Effector CD8-positive, alpha-beta T cell (primary cell): ENCODE data around the gene SPATA13.

Experiments
- DNase-seq: peaks from one replicate; lab custom pipeline; 2025; lab: John Stamatoyannopoulos, UW

SPATA13 gene

DNA sequence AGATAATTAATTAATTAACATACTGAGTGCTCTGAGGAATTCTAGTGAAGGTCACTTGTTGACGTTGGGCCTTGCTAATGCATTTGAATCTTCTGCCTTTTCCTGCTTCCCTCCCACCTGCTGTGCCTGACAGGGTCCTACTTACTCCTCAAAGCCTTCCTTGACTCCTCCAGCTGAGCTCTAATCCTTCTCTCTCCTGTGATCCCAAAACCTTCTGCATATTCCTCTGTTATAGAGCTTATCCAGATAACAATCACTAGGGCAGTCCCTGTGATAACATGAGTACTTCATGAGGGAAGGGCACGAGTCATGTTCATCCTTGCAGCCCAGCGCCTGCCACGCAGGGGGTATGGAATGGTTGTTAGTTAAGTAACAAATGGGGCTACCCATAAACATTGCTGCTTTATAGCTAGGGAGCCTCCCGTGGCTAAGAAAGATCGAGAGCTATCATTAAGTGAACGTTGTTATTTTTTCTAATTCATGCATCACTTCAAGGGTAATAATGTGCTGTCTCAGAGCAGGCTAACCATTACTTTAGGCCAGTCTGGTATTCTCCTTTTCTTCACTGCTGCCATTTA lies 19.1 kb upstream of the SPATA13 start:
- no peak for DNase-seq

DNA sequence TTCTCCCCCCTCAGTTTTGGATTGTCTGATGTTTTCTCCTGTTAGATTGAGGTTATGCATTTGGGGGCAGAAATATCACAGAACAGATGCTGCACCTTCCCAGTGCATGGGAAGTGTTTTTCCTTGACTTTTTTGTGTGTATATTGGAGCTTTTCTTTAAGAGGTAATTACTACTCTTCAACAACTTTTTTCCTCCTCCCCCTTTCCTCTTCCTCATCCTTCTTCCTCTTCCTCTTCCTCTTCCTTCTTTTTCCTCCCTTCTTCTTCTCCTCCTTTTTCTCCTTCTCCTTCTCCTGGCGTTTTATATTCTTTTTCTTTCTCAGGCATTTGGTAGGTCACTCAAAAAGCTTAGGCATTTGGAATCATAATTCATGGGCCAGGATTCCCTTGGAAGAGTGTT lies 18.1 kb upstream of the SPATA13 start:
- DNase-seq: no peak

DNA sequence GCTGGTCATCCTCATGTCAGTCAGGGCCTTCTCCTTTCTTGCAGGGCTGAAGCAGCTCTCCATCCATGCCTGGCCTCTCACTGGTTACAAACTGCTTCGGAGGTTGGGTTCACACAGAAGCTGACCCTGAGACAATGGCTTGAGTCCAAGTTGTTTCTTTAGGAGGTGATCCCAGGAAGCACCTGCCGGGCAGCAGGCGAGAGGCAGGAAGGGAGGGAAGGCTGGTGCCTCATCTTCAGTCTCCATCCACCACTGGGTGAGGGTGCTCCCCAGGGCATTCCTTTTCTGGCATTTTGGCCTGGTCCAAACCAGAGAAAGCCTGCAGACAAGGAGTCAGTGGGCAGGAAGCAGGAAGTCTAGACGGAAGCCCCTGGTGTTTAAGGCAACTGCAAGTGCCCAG lies 17.6 kb upstream of the SPATA13 start:
- DNase-seq: no peak

DNA sequence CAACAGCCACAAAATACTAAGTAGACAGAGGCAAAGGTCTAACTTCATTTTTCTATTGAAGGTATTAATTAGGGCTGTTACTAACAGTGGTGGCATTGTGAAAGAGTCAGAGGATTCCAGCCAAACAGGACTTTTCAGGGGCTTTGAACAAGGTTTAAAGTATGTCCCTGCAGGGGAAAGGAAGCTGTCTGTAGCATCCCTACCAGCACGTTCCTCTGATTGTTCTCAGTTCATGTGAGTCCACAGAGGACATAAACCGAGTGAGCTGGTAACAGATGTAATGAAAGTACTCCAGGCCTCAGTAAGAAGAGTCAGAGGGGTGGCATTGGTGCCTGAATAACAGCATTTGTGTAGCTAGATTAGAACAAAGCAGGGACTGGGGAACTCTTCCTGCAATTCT lies 15.3 kb upstream of the SPATA13 start:
- no peak for DNase-seq

DNA sequence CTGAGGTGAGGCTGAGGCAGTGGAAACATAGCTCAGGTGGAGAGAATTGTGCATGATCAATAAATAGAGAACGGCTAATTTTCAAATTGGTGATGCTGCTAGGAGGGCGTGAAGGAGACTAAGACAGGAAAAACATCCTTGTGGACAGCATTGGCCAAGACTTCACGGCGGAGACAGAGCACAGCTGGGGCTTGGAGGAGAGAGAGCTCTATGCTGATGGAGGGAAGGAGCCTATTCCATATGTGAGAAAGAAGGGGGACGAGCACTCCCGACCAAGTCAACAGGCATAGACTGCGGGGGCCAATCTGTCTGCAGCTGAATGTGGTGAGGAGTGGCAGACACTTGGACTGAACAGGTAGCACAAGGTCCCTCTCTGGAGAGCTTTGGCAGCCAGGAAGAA lies 14.8 kb upstream of the SPATA13 start:
- DNase-seq: no peak

DNA sequence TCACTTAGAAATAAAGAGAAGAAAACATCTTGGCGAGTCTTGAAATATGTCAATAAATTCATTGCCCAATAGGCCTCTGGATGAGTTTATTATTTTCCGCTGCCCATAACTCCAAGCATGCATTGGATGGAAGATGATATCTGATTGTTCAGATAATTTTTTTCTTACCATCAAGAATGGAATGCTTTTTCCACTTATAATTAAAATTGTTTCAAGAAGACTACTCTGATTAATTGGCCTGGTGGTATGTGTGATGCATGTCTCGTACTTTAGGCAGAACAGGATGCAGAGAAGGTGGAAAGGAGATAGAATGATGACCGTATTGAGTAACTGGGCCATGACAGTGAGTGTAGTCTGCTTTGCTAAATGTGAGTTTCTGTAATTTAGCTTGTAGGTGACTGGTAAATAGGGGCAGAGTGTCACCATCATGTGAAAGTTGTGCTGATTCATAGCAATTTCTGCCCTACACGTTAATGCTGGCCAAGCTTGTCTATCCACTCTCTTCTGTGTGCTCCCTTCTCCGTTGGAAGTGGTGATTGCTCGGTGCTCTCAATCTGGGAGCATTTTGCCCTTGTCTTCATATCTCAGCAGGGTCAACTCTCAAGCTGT lies 13.5 kb upstream of the SPATA13 start:
- DNase-seq: no peak

DNA sequence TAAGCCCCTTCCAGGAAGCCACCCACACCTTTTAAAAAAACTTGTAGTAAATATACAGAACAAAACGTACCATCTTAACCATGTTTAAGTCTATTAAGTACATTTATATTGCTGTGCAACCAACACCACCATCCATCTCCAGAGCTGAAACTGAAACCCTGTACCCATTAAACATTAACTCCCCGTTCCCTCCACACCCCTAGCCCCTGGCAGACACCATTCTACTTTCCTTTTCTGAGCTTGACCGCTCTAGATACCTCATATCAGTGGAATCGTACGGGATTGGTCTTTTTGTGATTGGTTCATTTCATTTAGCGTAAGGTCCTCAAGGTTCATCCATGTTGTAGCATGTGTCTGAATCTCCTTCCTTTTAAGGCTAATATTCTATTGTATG lies 13.0 kb upstream of the SPATA13 start:
- DNase-seq: no peak

DNA sequence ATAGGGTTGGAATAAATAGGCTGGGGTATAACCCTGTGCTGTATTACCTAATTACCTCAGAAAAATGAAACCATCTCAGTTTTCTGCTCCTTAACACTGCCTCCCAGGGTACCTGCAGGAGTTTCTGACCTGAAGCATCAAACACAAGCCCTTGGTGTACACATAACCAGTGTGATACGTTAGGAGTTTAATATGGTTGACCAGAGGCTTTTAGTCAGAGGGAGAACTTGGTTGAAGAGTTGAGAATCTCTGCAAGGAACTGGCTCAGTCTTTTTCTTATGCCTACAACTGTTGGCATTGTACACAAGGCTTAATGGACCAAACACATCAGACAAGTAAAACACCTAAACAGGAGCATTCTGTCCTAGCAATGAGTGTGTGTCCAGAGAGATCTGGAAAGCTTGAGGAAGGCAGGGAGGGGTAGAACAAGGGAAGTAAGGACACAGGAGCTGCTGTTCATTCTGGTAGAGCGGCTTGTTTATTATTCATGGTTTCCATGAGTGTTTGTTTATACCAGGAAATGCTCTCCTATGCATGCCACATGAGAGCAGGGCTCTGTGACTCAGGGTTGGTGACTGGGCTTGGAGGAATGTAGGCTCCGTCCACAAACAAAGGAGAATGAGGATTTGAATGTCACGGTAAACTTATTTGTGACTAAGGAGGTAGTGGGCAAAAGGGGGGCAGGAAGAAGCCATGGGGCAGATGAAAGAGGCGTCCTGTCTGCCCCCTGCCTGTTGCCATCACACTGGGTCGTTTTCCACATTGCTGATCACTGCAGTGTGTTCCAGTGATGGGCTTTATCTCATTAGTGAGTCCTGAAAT lies 11.9 kb upstream of the SPATA13 start:
- no peak for DNase-seq

DNA sequence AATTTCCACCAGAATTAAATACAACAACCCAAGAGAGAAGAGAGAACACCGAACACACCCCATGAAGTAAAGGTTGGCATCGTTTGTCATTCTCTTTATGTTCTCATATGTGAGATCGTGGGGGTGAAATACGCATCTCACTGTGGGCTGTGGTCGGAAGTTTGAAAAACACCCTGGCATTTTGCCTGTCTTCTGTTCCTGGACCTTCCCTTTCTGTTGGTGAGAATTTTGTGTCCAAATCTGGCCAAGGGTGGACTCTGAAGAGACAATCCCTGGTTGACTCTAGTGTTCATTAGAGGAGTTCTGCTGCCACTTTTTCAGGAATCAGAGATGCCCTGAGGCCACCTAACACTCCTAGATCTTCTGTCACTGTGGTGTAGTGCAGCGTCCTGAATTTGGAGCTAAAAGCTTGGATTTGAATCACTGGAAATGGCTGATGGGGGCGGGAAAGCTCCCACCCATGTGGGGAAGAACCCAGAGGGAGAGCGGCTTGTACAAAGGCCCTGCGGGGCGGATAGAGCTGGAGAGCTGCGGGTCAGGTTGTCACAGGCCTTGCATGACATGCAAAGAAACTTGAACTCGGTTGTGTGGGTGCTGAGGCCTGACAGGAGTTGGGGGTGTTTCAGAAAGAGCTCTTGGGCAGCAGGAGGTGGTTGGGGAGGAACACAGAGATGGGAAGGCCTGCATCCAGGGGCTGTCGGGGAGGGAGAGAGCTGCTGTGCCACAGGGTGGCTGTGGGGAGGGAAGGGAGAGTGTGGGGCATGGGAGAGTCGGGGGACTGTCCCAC lies 11.1 kb upstream of the SPATA13 start:
- no peak for DNase-seq

DNA sequence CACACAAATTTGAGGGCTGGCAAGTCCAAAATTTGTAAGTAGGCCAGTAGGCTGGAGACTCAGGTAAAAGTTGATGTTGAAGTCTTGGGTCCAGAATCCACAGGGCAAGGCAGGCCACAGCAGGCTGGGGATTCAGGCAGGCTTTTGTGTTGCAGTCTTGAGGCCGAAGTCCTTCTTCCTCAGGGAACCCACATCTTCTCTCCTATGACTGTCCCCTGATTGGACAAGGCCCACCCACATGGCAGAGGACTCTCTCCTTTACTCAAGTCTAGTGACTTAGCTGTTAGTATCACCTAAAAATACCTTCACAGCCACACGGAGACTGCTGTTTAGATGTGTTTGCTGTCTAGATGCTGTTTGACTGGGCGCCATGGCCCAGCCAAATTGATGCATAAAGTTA lies 9.9 kb upstream of the SPATA13 start:
- no peak for DNase-seq

DNA sequence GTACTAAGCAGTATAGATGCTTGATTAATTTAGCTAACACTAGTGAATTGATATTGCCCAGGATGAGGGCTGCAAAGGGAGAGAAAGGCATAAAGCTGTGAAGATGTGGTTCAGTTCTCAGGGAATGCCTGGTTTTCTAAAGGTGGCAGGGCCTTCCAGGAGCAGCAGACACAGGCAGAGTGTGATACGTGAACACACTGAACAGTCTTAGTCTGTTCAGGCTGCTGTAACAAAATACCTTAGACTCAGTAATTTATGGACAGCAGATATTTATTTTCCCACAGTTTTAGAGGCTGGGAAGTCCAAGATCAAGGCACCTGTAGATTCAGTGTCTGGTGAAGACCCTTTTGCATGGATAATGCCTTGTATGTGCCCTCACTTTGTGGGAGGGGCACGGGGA lies 8.7 kb upstream of the SPATA13 start:
- DNase-seq: no peak

DNA sequence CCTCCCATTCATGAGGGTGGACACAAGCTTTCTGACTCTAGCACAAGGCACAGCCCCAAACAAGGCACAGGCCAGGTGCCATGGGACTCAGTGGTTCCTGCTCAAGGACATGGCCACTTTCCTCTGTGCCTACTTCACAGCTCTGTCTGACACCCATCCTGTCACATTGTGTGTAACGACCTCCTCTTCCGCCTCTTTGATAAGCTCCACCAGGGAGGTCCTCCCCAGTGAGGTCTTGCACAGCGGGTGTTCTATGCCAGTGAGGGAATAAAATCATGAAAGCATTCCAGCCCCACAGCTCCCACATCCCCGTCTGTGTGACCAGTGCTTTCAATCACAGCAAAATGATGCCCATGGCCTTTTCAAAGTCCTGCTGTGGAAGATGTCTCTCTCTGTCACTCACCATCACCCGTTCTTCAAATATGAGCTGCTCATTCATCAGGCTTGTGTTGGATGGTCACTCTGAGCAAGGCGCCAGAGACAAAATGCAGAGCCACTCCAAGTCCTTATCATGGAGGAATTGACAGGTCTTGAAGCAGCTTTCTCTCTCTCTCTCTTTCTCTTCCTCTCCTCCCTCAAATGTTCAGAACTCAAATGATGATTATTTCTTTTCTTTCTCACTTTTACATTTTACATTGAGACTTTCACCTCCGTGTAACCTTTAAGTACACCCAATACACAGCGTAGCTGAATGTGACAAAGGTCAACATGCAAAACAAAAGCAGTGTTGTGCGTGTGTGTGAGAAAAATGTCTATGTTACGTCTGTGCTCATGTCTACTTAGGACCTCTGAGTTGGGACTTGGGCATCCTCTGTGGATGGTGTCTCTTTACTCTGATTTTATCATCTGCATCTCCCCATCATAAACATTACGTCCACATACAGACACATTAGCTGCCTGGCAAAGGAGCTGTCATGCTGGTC lies 8.0 kb upstream of the SPATA13 start:
- DNase-seq: no peak

DNA sequence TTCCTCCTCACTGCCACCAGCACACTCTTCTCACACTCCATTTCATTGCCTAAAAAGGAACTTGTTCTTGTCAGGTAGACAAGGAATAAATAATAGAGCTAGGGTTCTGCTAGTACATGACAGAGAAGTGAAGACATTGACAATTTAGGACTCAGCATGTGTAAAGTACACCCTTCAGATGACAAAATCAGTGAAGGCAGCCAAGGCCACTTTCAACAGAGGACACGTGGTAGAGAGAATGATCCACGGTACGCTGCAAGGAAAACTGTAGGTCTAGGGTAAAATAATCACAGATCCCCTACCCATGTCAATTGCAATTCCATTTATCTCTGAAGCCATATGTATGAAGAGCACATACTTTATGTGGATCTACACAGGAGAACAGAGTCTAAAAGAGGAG lies 7.2 kb upstream of the SPATA13 start:
- no peak for DNase-seq

DNA sequence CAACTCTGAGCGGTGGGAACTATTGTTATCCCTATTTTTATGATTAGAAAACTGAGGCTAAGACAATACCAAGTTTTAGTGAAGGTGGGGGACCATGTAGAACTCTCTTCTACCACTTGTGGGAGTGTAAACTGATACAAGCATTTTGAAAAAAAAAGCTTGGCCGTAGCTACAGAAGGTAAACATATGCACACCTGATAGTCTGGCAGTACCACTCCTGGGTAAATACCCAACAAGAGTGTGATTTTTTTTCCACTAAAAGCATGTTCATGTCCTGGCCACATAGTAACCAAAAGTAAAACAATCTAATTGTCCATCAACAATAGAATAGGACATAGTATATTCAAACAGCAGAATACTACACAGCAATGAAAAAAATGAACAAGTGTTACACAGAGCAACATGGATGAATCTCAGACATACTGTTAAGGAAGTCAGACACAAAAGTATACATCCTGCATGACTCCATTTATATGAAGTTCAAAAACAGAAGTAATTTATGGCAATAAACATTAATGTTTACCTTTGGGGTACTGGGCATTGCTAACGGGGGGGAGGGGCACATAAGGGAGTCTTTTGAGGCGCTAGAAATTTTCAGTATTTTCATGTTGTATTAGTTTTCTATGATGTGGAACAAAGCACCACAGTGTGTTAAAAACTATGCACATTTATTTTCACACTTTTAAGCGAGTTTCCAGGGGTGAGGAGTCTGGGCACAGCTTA lies 6.4 kb upstream of the SPATA13 start:
- DNase-seq: no peak

DNA sequence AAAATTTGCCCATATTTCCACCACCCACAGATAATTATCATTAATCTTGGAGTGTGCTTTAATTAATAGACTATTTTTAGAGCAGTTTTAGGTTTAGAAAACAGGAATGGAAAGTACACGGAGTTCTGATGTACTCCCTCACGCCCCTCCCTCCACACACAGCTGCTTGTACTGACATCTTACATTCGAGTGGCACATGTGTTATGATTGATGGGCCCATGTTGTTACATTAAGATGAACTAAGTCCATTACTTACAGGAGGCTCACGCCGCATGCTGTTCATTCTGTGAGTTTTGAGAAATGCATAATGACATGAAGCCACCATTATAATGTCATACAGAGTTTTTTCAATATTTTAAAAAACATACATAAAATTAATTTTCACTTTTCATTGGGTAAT lies 1.2 kb upstream of the SPATA13 start:
- DNase-seq: no peak

DNA sequence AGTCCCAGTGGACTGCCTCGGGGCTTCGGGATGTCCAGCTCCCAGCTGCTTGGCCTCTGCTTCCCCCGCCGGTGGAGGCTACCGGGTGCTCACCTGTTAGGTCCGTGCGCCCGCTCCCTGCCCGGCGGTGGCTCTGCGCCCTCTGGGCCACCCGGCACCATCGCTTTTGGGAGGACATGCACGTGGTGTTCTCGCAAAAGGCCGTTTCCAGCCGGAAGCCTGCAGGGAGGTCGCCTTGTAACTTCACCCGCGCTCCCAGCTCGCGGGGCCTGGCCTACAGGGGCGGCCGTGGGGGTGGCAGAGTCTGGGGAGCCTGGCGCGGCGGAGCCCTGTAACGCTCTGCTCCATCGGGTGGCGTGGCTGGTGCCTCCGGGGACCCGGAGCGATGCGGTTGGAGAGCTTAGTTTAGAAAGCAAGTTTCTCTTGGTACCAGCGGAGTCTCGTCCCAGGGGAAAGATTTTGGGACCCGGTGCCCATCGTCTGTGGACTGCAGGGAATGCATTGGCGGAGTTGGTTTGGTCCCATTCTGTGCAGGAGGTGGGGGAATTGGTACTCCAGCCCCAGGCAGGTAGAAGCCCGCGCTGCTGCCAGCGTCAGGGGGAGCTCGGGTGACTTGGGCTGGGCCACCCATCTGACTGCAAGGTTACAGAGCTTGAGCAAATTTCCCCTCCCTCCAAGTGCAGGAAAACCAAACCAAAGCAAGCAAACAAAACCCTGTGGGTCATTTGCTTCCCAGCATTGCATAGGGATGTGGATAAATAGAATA lies 673 bp downstream of the SPATA13 start:
- peak; percentile 11 for DNase-seq

DNA sequence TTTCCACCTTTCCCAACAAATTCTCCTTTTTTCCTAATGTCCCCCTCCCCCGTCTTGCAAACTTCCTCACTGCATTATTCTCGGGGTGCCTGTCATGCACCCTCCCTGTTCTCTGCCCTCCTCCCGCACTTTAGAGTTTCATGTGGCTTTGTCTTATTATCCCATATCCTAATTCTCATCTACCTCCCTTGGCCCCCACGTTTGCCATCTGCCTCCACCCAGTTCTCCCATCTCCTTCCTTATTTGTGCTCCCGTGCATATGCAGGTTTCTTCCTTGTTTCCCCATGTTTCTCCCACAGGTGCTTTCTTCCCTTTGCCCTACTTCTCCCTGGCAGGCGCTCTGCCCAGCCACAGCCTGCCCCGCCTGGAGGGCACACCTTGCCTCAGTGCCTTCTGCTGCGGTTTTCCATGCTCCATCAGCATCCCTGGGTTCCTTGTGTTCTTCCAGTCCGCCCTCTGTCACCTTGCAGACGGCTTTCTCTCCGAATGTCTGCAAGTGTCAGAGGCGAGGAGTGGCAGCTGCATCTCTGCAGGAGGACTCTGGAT lies 1.5 kb downstream of the SPATA13 start:
- no peak for DNase-seq

DNA sequence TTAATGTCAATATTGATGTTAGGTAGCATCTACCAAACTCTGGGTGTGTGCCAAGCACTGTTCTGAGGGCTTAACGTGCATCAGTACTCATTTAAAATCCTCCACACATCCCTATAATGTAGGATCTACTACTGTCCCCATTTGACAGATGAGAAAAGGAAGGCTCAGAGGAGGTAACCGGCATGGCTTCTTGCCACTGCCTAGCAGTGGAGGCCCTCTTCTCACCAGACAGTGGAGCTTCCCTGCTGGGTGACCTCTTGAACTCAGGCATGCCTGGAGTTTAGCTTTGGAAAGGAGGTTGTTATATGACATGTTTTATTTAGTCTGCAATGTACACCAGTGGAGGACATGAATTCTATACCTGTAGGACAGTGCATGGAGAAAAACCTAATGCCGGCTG lies 2.1 kb downstream of the SPATA13 start:
- DNase-seq: no peak

DNA sequence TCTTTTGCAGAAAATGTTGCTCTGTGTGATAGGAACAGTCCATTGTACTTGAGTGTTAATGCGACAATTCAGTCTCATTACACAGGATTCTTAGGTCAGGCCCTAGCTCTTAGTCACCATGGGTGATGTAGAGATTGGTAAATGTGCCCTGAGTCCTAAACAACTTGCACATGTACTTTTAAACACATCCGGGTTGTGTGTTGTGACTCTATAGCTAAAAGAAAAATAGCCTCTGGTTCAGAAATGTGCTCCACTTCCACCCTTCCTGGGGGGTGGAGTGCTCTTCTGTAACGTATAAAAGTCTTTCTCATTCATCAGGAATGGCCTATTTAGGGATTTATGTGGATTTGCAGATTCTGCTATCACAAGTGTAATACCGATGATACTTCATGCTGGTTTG lies 5.2 kb downstream of the SPATA13 start:
- no peak for DNase-seq

DNA sequence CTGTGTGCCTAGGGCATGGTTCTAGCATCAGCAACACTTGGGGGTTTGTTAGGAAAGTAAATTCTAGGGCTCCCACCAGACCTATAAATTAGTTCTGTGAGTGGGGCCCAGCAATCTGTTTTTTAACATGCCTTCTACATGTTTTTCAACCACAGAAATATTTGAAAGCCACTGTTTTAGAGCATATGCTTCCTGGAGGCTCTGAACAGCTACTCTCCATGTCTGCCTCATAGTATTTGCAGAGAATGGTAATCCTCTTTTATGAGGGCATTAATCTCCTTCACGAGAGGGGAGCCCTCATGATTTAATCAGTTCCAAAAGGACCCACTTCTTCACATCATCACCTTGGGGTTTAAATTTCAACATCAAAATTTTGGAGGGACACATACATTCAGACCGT lies 6.0 kb downstream of the SPATA13 start:
- no peak for DNase-seq
